Measurements from ENCODE around the gene STK24. TPM values are rescaled to one million over a fixed set of nuclear protein-coding genes. Genes with fewer than 3 reads are reported as not detected.
A peak's percentile ranks its signal among the peaks of the same experiment; 100 is the strongest.

The STK24 gene
- polyA plus RNA-seq, 1 of the 3 experiments (the other 2 are of a cell fraction) = 30.5 TPM

DNA sequence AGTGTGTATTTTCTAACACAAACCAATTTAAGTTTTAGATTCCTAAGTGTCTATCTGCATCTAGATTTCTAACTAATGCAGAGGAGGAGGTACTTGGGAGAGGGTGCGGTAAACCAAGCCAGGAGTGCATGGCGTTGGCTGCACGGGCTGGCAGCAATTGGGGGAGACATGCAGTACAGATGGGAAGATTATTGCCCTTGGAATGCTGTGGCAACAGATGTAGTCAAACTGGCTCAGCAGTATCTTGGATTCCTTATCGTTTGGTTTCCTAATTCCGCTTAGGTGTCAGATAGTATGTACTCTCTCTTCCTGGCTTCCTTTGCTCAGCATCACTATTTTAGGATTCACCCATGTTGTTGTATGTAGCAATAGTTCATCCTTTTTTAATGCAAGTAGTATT lies 29.4 kb upstream of the STK24 start:
- no peak overlapping the region for H2AFZ ChIP-seq (ENCODE audit: low read depth)
- ChIA-PET POLR2A (no interaction called here), CTCF (no interaction called here)
- H3K9me2 ChIP-seq = no peaks in the 10 kb centered on the region
- no peaks in the 10 kb centered on the region for H3K9me3 ChIP-seq
- no peaks in the 10 kb centered on the region; a peak in 1 of 4 replicates for H3K4me1 ChIP-seq (ENCODE audit: control insufficient read depth in 1 of 2, insufficient read depth in 2 of 2, low read depth in 1 of 2, low read length in 1 of 2)
- no peak for TF ChIP-seq NFIC (IDR thresholded peaks at IDR 0.05; ENCODE audit: borderline replicate concordance)
- TF ChIP-seq GABPA (IDR thresholded peaks at IDR 0.05; ENCODE audit: low read depth) = no peak
- TF ChIP-seq TEAD4 (IDR thresholded peaks at IDR 0.05; ENCODE audit: borderline replicate concordance, insufficient read depth) = no peak
- TF ChIP-seq NRF1 (IDR thresholded peaks at IDR 0.05; ENCODE audit: low read depth, low read length) = no peak
- TF ChIP-seq GATA2 (CRISPR knock-in tag; IDR thresholded peaks at IDR 0.05) = no peak
- TF ChIP-seq YY1 (IDR thresholded peaks at IDR 0.05; ENCODE audit: low read depth) = no peak
- no peak for TF ChIP-seq EZH2phosphoT487 (IDR thresholded peaks at IDR 0.05; ENCODE audit: borderline replicate concordance, low read depth)
- TF ChIP-seq SMC3 (IDR thresholded peaks at IDR 0.05; ENCODE audit: low read depth, low read length) = no peak
- TF ChIP-seq, protein P1, sequence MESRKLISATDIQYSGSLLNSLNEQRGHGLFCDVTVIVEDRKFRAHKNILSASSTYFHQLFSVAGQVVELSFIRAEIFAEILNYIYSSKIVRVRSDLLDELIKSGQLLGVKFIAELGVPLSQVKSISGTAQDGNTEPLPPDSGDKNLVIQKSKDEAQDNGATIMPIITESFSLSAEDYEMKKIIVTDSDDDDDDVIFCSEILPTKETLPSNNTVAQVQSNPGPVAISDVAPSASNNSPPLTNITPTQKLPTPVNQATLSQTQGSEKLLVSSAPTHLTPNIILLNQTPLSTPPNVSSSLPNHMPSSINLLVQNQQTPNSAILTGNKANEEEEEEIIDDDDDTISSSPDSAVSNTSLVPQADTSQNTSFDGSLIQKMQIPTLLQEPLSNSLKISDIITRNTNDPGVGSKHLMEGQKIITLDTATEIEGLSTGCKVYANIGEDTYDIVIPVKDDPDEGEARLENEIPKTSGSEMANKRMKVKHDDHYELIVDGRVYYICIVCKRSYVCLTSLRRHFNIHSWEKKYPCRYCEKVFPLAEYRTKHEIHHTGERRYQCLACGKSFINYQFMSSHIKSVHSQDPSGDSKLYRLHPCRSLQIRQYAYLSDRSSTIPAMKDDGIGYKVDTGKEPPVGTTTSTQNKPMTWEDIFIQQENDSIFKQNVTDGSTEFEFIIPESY (IDR thresholded peaks at IDR 0.05; ENCODE audit: borderline replicate concordance, low read depth) = no peak
- TF ChIP-seq, protein P2, sequence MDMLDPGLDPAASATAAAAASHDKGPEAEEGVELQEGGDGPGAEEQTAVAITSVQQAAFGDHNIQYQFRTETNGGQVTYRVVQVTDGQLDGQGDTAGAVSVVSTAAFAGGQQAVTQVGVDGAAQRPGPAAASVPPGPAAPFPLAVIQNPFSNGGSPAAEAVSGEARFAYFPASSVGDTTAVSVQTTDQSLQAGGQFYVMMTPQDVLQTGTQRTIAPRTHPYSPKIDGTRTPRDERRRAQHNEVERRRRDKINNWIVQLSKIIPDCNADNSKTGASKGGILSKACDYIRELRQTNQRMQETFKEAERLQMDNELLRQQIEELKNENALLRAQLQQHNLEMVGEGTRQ (IDR thresholded peaks at IDR 0.05; ENCODE audit: borderline replicate concordance, low read depth, low read length) = no peak
- peak; percentile 34 for DNase-seq
- H4K20me1 ChIP-seq (ENCODE audit: insufficient read depth) = no peaks in the 10 kb centered on the region
- H3K79me2 ChIP-seq (ENCODE audit: insufficient read depth) = no peaks in the 10 kb centered on the region
- no peaks in the 10 kb centered on the region for H3F3A ChIP-seq (replicated peaks; ENCODE audit: insufficient read depth)
- H3K9ac ChIP-seq = no peak overlapping the region
- no peaks in the 10 kb centered on the region for H3K36me3 ChIP-seq (replicated peaks in 1 of 2; ENCODE audit: control insufficient read depth in 1 of 2, insufficient read depth in 2 of 2, low read length in 1 of 2)
- H3K4me2 ChIP-seq = no peak overlapping the region
- WGBS (ENCODE audit: low lambda C conversion rate) = 46% methylated on average over 5 of the region's 5 CpGs
- H3K27me3 ChIP-seq (ENCODE audit: insufficient read depth) = no peaks in the 10 kb centered on the region; the same call in 1 of the 2 replicates
- no peak overlapping the region for H3K4me3 ChIP-seq (ENCODE audit: low read depth in 2 of 2, low read length in 1 of 2)
- no peak overlapping the region for H3K27ac ChIP-seq (ENCODE audit: low read depth in 2 of 2, low read length in 1 of 2)

DNA sequence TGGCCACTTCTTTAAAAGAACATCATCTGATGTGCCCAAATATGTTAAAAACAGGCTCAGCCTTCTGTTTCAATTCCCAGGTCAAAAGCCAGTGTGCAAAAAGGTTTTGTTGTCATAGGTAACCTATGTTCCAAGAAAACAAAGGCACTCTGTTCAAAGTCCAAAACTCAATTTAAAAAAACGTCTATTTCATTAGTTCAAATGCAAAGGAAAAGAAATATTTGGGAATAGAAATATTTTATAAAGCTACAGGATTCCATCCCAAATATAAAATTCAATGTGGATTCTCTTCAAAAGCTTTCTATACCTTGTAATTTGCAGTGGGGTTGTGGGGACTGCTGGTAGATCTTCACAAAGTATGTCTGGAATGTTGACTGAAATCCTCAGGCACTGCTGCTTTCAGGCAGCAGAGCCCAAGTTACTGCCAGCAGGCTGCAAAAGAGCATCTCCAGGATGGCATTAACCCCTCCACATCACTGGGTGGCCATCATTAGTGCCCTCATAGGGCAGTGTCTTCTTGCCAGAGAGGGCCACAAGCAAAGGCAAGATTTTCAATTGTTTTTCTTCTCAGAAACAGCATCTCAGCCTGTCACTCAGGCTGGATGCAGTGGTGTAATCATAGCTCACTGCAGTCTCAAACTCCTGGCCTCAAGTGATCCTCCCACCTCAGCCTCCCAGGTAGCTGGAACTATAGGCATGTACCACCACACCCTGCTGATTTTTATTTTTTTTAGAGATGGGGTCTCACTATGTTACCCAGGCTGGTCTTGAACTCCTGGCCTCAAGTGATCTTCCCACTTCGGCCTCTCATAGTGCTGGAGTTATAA lies 22.8 kb upstream of the STK24 start:
- DNase-seq = no peak

More for the DNA sequence above, 22.8 kb upstream of the STK24 start:
- no peaks in the 10 kb centered on the region for H3K9me2 ChIP-seq
- no peaks in the 10 kb centered on the region for H3K27me3 ChIP-seq (ENCODE audit: insufficient read depth)
- H3K4me1 ChIP-seq (ENCODE audit: control insufficient read depth in 1 of 2, insufficient read depth in 2 of 2, low read depth in 1 of 2, low read length in 1 of 2) = no peaks in the 10 kb centered on the region
- no peak overlapping the region for H3K4me2 ChIP-seq
- H2AFZ ChIP-seq (ENCODE audit: low read depth) = no peak overlapping the region
- TF ChIP-seq, protein P3, sequence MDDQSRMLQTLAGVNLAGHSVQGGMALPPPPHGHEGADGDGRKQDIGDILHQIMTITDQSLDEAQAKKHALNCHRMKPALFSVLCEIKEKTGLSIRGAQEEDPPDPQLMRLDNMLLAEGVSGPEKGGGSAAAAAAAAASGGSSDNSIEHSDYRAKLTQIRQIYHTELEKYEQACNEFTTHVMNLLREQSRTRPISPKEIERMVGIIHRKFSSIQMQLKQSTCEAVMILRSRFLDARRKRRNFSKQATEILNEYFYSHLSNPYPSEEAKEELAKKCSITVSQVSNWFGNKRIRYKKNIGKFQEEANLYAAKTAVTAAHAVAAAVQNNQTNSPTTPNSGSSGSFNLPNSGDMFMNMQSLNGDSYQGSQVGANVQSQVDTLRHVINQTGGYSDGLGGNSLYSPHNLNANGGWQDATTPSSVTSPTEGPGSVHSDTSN (IDR thresholded peaks at IDR 0.05) = no peak
- TF ChIP-seq, protein P4, sequence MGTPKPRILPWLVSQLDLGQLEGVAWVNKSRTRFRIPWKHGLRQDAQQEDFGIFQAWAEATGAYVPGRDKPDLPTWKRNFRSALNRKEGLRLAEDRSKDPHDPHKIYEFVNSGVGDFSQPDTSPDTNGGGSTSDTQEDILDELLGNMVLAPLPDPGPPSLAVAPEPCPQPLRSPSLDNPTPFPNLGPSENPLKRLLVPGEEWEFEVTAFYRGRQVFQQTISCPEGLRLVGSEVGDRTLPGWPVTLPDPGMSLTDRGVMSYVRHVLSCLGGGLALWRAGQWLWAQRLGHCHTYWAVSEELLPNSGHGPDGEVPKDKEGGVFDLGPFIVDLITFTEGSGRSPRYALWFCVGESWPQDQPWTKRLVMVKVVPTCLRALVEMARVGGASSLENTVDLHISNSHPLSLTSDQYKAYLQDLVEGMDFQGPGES (IDR thresholded peaks at IDR 0.05; ENCODE audit: low read depth, low read length) = no peak
- TF ChIP-seq POLR2AphosphoS5 (IDR thresholded peaks at IDR 0.05; ENCODE audit: low read depth, low read length) (no peak), NFIC (IDR thresholded peaks at IDR 0.05; ENCODE audit: borderline replicate concordance) (no peak), YY1 (IDR thresholded peaks at IDR 0.05; ENCODE audit: low read depth) (no peak), RFX5 (IDR thresholded peaks at IDR 0.05; ENCODE audit: low read length) (no peak), EZH2phosphoT487 (IDR thresholded peaks at IDR 0.05; ENCODE audit: borderline replicate concordance, low read depth) (no peak)
- no peaks in the 10 kb centered on the region for H3K36me3 ChIP-seq (replicated peaks in 1 of 2; ENCODE audit: control insufficient read depth in 1 of 2, insufficient read depth in 2 of 2, low read length in 1 of 2)
- POLR2A ChIA-PET = no interaction called here
- no peaks in the 10 kb centered on the region for H3F3A ChIP-seq (replicated peaks; ENCODE audit: insufficient read depth)
- no peak overlapping the region for H3K4me3 ChIP-seq (ENCODE audit: low read depth in 2 of 2, low read length in 1 of 2)
- WGBS (ENCODE audit: low lambda C conversion rate) = 49% methylated on average over 2 of the region's 2 CpGs
- CTCF ChIA-PET = interaction anchor here (1.1 to 1.7 kb wide), 4 partner anchors 16 to 154 kb away, joined by 3 to 5 read pairs (median 4); no protein-coding TSS in a partner anchor
- H3K9ac ChIP-seq = no peak overlapping the region
- H3K79me2 ChIP-seq (ENCODE audit: insufficient read depth) = no peaks in the 10 kb centered on the region
- no peaks in the 10 kb centered on the region for H3K9me3 ChIP-seq
- H4K20me1 ChIP-seq (ENCODE audit: insufficient read depth) = no peaks in the 10 kb centered on the region
- no peak overlapping the region for H3K27ac ChIP-seq (ENCODE audit: low read depth in 2 of 2, low read length in 1 of 2)
